ENCODE data around the gene UNK. TPM values are rescaled to one million over a fixed set of nuclear protein-coding genes. Genes with fewer than 3 reads are reported as not detected.

Gene UNK
- total and polyA plus RNA-seq, 9 of the 15 experiments (the other 6 are each of a cell fraction or from before 2014, with no cell fraction given): 12.8 to 38.6 (median 24.8) TPM

GRCh38 chr17:75855310-75856061, 70.9 kb downstream of the UNK start, which contains the start of gene WBP2 (continued):
- TF ChIP-seq TCF15 (CRISPR knock-in tag; IDR thresholded peaks at IDR 0.05) (no peak), ZNF232 (CRISPR knock-in tag; IDR thresholded peaks at IDR 0.05) (no peak), PML (IDR thresholded peaks at IDR 0.05; ENCODE audit: low read length) (peak; percentile 83), BACH1 (tag; IDR thresholded peaks at IDR 0.05) (peak; percentile 84; the same call in 1 of the 2 replicates), ZBTB8A (IDR thresholded peaks at IDR 0.05; ENCODE audit: partially characterized antibody) (no peak), ZBTB34 (CRISPR knock-in tag; IDR thresholded peaks at IDR 0.05) (no peak), PRDM10 (IDR thresholded peaks at IDR 0.05; ENCODE audit: partially characterized antibody) (peak; percentile 48), RBM34 (IDR thresholded peaks at IDR 0.05; ENCODE audit: borderline replicate concordance, insufficient read depth, low read length) (no peak), ESRRA (IDR thresholded peaks at IDR 0.05; ENCODE audit: borderline replicate concordance, low read depth) (peak; percentile 52; the same call in 1 of the 2 replicates), NR2C2 (CRISPR knock-in tag; IDR thresholded peaks at IDR 0.05) (peak; percentile 42; the same call in 1 of the 2 replicates), NR2C2 (tag; IDR thresholded peaks at IDR 0.05) (peak; percentile 92), ZNF785 (CRISPR knock-in tag; IDR thresholded peaks at IDR 0.05) (no peak), KDM1A (IDR thresholded peaks at IDR 0.05) (no peak), MED1 (CRISPR knock-in tag; IDR thresholded peaks at IDR 0.05; ENCODE audit: borderline replicate concordance) (no peak), RBM15 (IDR thresholded peaks at IDR 0.05; ENCODE audit: insufficient read depth, low read length) (no peak), ZNF512 (tag; IDR thresholded peaks at IDR 0.05) (no peak), RHOXF2B (CRISPR knock-in tag; conservative IDR thresholded peaks at IDR 0.05) (0 out of 2 replicates have a peak, but pooled peaks have one; percentile 55), PYGO2 (tag; IDR thresholded peaks at IDR 0.05) (no peak), TGIF2 (CRISPR knock-in tag; IDR thresholded peaks at IDR 0.05) (no peak)
